Fibroblast of lung (primary cell): ENCODE measurements around the gene NYNRIN.

Source experiments
- CTCF ChIP-seq, 2 donors: IDR thresholded peaks in 1 of 2; conservative IDR thresholded peaks in 1 of 2; 1 replicate in 1 of 2; 2 replicates in 1 of 2; pipeline ENCODE4 v1.5.1; 2011 to 2012; ENCODE audit warnings: low read length in 2 of 2, control low read depth in 1 of 2, inconsistent platforms in 1 of 2, low read depth in 1 of 2, mild to moderate bottlenecking in 1 of 2
- EZH2 ChIP-seq: IDR thresholded peaks from 2 replicates; pipeline ENCODE4 v1.5.1; 2012; ENCODE audit warnings: low read length, control low read depth, mild to moderate bottlenecking; ENCODE audit errors: missing control alignments

DNA sequence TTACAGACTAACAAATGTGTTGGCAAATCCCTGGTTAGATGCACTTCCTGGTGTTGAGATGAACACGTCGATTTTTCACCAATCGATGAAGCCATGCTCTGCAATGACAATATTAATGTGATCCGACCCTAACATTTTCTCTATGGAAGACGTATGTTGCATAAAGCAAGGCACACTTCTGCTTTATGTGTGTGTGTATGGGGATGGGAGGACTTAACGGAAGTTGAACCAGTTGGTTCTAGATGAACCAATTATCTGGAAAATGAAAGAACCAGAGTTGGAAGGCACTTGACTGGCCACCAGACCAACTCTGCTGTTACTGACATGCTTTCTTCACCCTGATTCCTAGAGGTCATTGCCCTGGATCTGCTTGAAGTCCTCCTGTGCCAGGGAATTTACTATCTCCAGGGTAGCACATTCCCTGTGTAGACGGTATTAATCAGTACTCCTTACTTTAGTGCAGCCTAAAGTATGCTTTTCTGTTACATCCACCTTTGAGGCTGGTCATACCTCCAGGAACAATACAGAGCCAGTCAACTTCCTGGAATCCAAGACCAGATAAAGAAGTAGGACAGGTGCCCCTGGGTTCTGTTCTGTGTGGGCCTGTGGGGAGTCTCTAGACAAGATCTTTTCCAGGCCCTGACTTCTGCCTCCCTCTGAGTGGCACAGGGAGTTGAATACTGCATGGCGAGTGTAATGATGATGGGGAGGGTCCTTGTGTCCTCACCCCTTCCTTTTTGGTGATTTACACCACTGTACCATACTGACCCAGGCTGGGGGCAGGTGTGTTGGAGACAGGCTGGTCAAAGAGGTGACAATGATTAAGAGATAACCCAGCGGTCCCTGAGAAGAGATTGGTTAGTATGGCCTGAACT, 39.7 kb downstream of the NYNRIN start:
- TF ChIP-seq CTCF (conservative IDR thresholded peaks at IDR 0.05 in 1 of 2, IDR thresholded peaks at IDR 0.05 in 1 of 2; ENCODE audit: low read depth in 1 of 2, low read length in 2 of 2): no peak
- no peak for TF ChIP-seq EZH2
